Cardiac fibroblast (primary cell): ENCODE results near the gene KCNH1.

Experiments used
- DNase-seq, 2 donors: peaks; one replicate each; pipeline versions ENCODE4 v3.0.0 to v3.0.0-alpha.2; 2010; ENCODE audit warnings: low read depth in 2 of 2
- H3K4me3 ChIP-seq, 2 donors: replicated peaks in 1 of 2; 1 replicate in 1 of 2; 2 replicates in 1 of 2; pipeline ENCODE4 v1.5.1; 2011; ENCODE audit warnings: low read depth in 2 of 2, low read length in 2 of 2, mild to moderate bottlenecking in 2 of 2, moderate library complexity in 1 of 2
- CTCF ChIP-seq: IDR thresholded peaks from one replicate; pipeline ENCODE4 v1.5.1; 2011; ENCODE audit warnings: low read depth, mild to moderate bottlenecking, low read length, inconsistent platforms

The KCNH1 gene

GRCh38 chr1:210696709-210697108 lies 437.2 kb downstream of the KCNH1 start:
- H3K4me3 ChIP-seq, result no peak overlapping the region
- no peak for TF ChIP-seq CTCF
- DNase-seq, result no peak

DNA sequence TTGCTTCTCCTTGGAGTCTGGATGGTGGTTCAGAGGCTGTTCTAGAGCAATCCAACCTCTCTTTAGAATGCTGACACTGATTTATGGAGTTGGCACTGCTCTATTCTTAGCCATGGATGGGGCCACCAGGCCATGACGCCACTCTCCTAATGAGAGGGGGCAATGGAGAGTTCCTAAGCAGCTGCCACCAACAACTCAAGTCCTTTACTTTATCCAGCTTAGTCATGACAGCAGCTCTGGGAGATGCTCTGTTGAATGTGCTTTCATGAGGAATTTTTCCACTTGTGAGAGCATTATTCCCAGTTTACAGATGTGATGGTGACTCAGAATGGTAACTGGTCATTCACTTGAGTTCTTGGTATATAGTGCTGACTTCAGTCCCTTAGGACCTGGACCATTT lies 438.9 kb downstream of the KCNH1 start:
- no peak for TF ChIP-seq CTCF

GRCh38 chr1:210692796-210693195 lies 441.2 kb downstream of the KCNH1 start:
- H3K4me3 ChIP-seq, result no peak overlapping the region
- no peak for TF ChIP-seq CTCF
- DNase-seq, result no peak

More for the DNA sequence above, 438.9 kb downstream of the KCNH1 start:
- no peak for DNase-seq
- no peak overlapping the region for H3K4me3 ChIP-seq

DNA sequence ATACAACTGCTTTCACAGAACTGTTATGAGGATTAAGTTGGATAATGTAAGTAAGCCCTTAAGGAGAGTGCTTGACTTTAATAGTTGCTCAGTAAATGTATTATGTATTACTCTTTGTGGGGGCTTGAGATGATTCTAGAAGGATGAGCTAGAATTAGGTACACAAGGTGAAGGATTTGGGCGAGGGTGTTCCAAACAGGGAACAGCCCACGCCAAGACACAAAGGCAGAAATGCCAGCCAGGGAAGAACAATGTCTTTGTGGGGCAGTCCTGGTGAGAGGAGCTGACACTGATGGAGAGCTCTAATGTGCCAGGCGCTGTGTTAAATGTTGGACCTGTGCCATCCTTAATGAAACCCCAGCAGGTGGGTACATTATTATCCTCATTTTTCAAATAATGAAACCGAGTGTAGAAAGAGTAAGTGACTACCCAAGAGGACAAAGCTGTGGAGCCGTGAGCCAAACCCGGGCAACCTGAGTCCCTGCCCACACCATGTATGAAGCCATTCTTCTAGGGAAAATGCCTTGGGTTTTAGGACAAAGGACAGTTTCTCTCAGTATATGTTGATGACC lies 442.8 kb downstream of the KCNH1 start:
- H3K4me3 ChIP-seq, result no peak overlapping the region
- no peak for TF ChIP-seq CTCF
- no peak for DNase-seq

- no peak for TF ChIP-seq CTCF
- no peak overlapping the region for H3K4me3 ChIP-seq
- DNase-seq, result no peak
Measured at GRCh38 chr1:210690236-210690635, 443.7 kb downstream of the KCNH1 start.

DNA sequence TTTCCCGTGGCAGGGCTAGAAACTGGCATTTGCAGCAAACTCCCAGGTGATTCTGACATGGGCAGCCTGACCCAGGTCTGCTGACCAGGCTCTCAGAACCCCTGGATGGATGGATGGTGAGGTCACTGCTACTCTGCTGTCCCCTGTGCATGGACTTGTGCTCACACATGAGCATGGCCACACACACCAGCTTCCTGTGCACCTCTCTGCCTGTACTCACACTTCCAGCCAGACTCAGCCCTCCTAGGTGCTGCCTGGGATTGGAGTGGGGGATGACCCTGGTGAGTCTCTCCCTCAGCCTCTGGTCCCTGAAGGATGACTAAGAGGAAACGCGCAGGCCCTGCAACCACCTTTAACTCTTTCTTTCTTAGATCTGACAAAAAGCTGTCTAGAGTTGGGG lies 444.1 kb downstream of the KCNH1 start:
- no peak overlapping the region for H3K4me3 ChIP-seq
- no peak for DNase-seq
- TF ChIP-seq CTCF, result no peak
